Measurements from ENCODE around the gene ZFP36L1. TPM values are rescaled to one million over a fixed set of nuclear protein-coding genes. Genes with fewer than 3 reads are reported as not detected.

Gene ZFP36L1
- total and polyA plus RNA-seq, 10 of the 15 experiments (the other 5 are each of a cell fraction or from before 2014, with no cell fraction given), result 22.0 to 184 (median 66.1) TPM

- Histone ChIP-seq H3K27ac (ENCODE audit: control insufficient read depth, insufficient read depth) (no peak overlapping the region), H3K79me2 (ENCODE audit: control insufficient read depth, insufficient read depth, low read length) (peaks cover 3% of the 10 kb centered on the region; the same call in 1 of the 2 replicates), H3K9ac (ENCODE audit: control insufficient read depth, insufficient read depth, low read length) (no peak overlapping the region), H3K4me3 (no peak overlapping the region), H3K36me3 (ENCODE audit: control insufficient read depth in 2 of 2, insufficient read depth in 2 of 2, low read length in 1 of 2) (no peaks in the 10 kb centered on the region), H3K9me3 (replicated peaks; ENCODE audit: control insufficient read depth, insufficient read depth, low read length) (no peaks in the 10 kb centered on the region), H4K20me1 (ENCODE audit: control insufficient read depth, insufficient read depth) (no peaks in the 10 kb centered on the region), H2AFZ (ENCODE audit: control insufficient read depth, low read depth, low read length) (no peak overlapping the region), H3K27me3 (replicated peaks in 1 of 2; ENCODE audit: control insufficient read depth in 2 of 2, insufficient read depth in 2 of 2, low read length in 1 of 2) (no peaks in the 10 kb centered on the region), H3K4me1 (ENCODE audit: control insufficient read depth, insufficient read depth, low read length) (peaks cover 51% of the 10 kb centered on the region), H3K4me2 (ENCODE audit: control insufficient read depth, insufficient read depth) (no peak overlapping the region)
- ATAC-seq (no peak), FAIRE-seq (no peak), DNase-seq (ENCODE audit: low read depth, low spot score) (no peak)
- in situ Hi-C loops (cut with MboI) (loop anchor here (5.0 to 10.0 kb wide), 2 partner anchors 889 to 986 kb away; no protein-coding TSS in a partner anchor), intact Hi-C loops (cut with micrococcal nuclease; ENCODE audit: unreplicated experiment) (no loop called here)
- ChIA-PET POLR2A (interaction anchor here (0.6 to 1.7 kb wide), 8 partner anchors 9 to 880 kb away, joined by 3 to 9 read pairs (median 4); no protein-coding TSS in a partner anchor), CTCF (interaction anchor here (1.1 to 22.6 kb wide), 17 partner anchors 8 to 985 kb away, joined by 3 to 310 read pairs (median 5); partner anchors contain the start of gene ZFP36L1), SMC1A (ENCODE audit: uncharacterized antibody, unreplicated experiment) (interaction anchor here (0.8 to 15.9 kb wide), 14 partner anchors 10 to 882 kb away, joined by 3 to 314 read pairs (median 6); partner anchors contain the start of gene ZFP36L1), RAD21 (ENCODE audit: unreplicated experiment) (interaction anchor here (0.6 to 13.5 kb wide), 16 partner anchors 9 to 890 kb away, joined by 3 to 292 read pairs (median 5); partner anchors contain the start of gene ZFP36L1)
- no TSS peak for BruUV-seq (replicated peaks)
- 91% methylated on average over 8 of the region's 8 CpGs for WGBS (ENCODE audit: insufficient coverage, insufficient replicate concordance, low lambda C conversion rate, missing lambda C conversion rate)
- TF ChIP-seq KAT2A (conservative IDR thresholded peaks at IDR 0.05; ENCODE audit: control insufficient read depth, low read depth, low read length) (no peak), IRF4 (IDR thresholded peaks at IDR 0.05; ENCODE audit: low read depth, low read length) (no peak), SMC3 (IDR thresholded peaks at IDR 0.05; ENCODE audit: borderline replicate concordance, low read length) (no peak), MEF2A (IDR thresholded peaks at IDR 0.05; ENCODE audit: insufficient read depth, low read depth, low read length) (no peak), SMARCA5 (IDR thresholded peaks at IDR 0.05) (no peak), LARP7 (IDR thresholded peaks at IDR 0.05) (no peak), E4F1 (IDR thresholded peaks at IDR 0.05; ENCODE audit: borderline replicate concordance, partially characterized antibody) (no peak), RELA (IDR thresholded peaks at IDR 0.05; ENCODE audit: borderline replicate concordance, partially characterized antibody) (no peak), GABPA (IDR thresholded peaks at IDR 0.05; ENCODE audit: low read depth) (no peak)
Measured at GRCh38 chr14:68823434-68824206, 30.8 kb upstream of the ZFP36L1 start.

Data from GM12878 (cell line).